HCT116 (cell line): Measurements from ENCODE around the gene SETDB1. TPM values are rescaled to one million over a fixed set of nuclear protein-coding genes. Genes with fewer than 3 reads are reported as not detected.

Experiments used
- ATAC-seq: fragments of 200-7000 bp; cut with Tn5 transposase; 2 replicates; pipeline ENCODE4 v1.9.1; 2020; ENCODE audit warnings: mild to moderate bottlenecking, moderate library complexity
- BruUV-seq: library from RNA; stranded (reverse); fragments of 400-500 nt; replicated peaks from 2 replicates; lab custom pipeline; 2021; lab: Mats Ljungman, UMichigan
- CTCF ChIA-PET: fragments of 300-600 bp; sonication (Branson Sonifier 250); formaldehyde crosslinking; loops from one replicate; lab custom pipeline; 2021; ENCODE audit warnings: antibody characterized with exemption; lab: Charles Lee
- POLR2A ChIA-PET: fragments of 300-600, 350-600 bp; sonication (Branson Sonifier 250); formaldehyde crosslinking; loops from one replicate; lab custom pipeline; 2021; ENCODE audit warnings: antibody characterized with exemption; lab: Charles Lee
- RAD21 ChIA-PET, 2 experiments: fragments of 300-600 bp; sonication (Branson Sonifier 250); formaldehyde crosslinking; loops; one replicate each; lab custom pipeline; 2023; ENCODE audit warnings: low total read pairs in 2 of 2; ENCODE audit not compliant: uncharacterized antibody in 2 of 2, unreplicated experiment in 2 of 2, low non-redundant PET in 1 of 2; lab: Charles Lee
- DNase-seq: peaks from one replicate; pipeline ENCODE4 v3.0.0-alpha.2; 2010; ENCODE audit warnings: low read depth, low spot score
- H2AFZ ChIP-seq: fragments of 200-600 bp; shearing (Covaris generic), sonication (generic); 2 replicates; pipeline ENCODE4 v1.6.1; 2017; ENCODE audit warnings: low read depth, mixed run types, mixed read lengths, antibody characterized with exemption, low read length; ENCODE audit not compliant: poor library complexity, severe bottlenecking
- H3K27ac ChIP-seq: 2 replicates; pipeline ENCODE4 v1.5.1; 2012; ENCODE audit warnings: low read depth, low read length
- H3K27me3 ChIP-seq: fragments of 200-600 bp; sonication (generic); 2 replicates; pipeline ENCODE4 v1.6.1; 2016; ENCODE audit warnings: mixed run types, low read length, mixed read lengths; ENCODE audit not compliant: insufficient read depth
- H3K36me3 ChIP-seq, 2 experiments: fragments of 200-500 bp in 1 of 2; fragments of 200-600 bp in 1 of 2; sonication (Bioruptor generic) in 1 of 2; sonication (generic) in 1 of 2; 2 replicates each; pipeline versions ENCODE4 v1.5.1 to v1.6.1; 2014 to 2016; ENCODE audit warnings: low read length in 2 of 2, inconsistent platforms in 1 of 2, mixed read lengths in 1 of 2, mixed run types in 1 of 2; ENCODE audit not compliant: insufficient read depth in 2 of 2, control insufficient read depth in 1 of 2
- H3K4me1 ChIP-seq, 2 experiments: fragments of 200-600 bp in 1 of 2; sonication (generic) in 1 of 2; 2 replicates each; pipeline versions ENCODE4 v1.5.1 to v1.6.1; 2012 to 2017; ENCODE audit warnings: low read length in 2 of 2, inconsistent platforms in 1 of 2, mild to moderate bottlenecking in 1 of 2, mixed read lengths in 1 of 2, mixed run types in 1 of 2, moderate library complexity in 1 of 2; ENCODE audit not compliant: insufficient read depth in 2 of 2, control insufficient read depth in 1 of 2
- H3K4me2 ChIP-seq: fragments of 200-600 bp; sonication (generic); 2 replicates; pipeline ENCODE4 v1.6.1; 2017; ENCODE audit warnings: mixed run types, low read length, mixed read lengths
- H3K4me3 ChIP-seq, 2 experiments: fragments of 200-600 bp in 1 of 2; sonication (generic) in 1 of 2; replicated peaks in 1 of 2; 2 replicates each; pipeline ENCODE4 v1.5.1; 2011 to 2016; ENCODE audit warnings: low read length in 2 of 2, control low read depth in 1 of 2, low read depth in 1 of 2, mild to moderate bottlenecking in 1 of 2, mixed read lengths in 1 of 2, mixed run types in 1 of 2
- H3K79me2 ChIP-seq: fragments of 200-600 bp; sonication (generic); 2 replicates; pipeline ENCODE4 v1.6.1; 2017; ENCODE audit warnings: mild to moderate bottlenecking, mixed run types, low read length, moderate library complexity, mixed read lengths; ENCODE audit not compliant: insufficient read depth
- H3K9ac ChIP-seq: fragments of 200-600 bp; sonication (generic); 2 replicates; pipeline ENCODE4 v1.6.1; 2016; ENCODE audit warnings: low read length, mixed read lengths
- H3K9me2 ChIP-seq: fragments of 200-600 bp; sonication (generic), shearing (Covaris generic); 2 replicates; pipeline ENCODE4 v1.6.1; 2017; ENCODE audit warnings: mixed run types, mild to moderate bottlenecking, moderate library complexity; ENCODE audit not compliant: insufficient read depth
- H3K9me3 ChIP-seq, 2 experiments: fragments of 200-500 bp in 1 of 2; fragments of 200-600 bp in 1 of 2; sonication (Bioruptor generic) in 1 of 2; sonication (generic) in 1 of 2; 2 replicates each; pipeline ENCODE4 v1.6.1; 2014 to 2017; ENCODE audit warnings: low read length in 2 of 2, mixed read lengths in 2 of 2, inconsistent platforms in 1 of 2, low read depth in 1 of 2, mild to moderate bottlenecking in 1 of 2, mixed run types in 1 of 2, moderate library complexity in 1 of 2; ENCODE audit not compliant: control insufficient read depth in 1 of 2, insufficient read depth in 1 of 2
- H4K20me1 ChIP-seq: fragments of 200-600 bp; sonication (generic), shearing (Covaris generic); 2 replicates; pipeline ENCODE4 v1.6.1; 2017; ENCODE audit warnings: mixed run types, mild to moderate bottlenecking, moderate library complexity; ENCODE audit not compliant: insufficient read depth
- ELF1 ChIP-seq: IDR thresholded peaks from 2 replicates; pipeline ENCODE4 v1.6.1; 2012; ENCODE audit warnings: low read depth, borderline replicate concordance
- EZH2 ChIP-seq: fragments of 200-600 bp; sonication (generic); IDR thresholded peaks from 2 replicates; pipeline ENCODE4 v1.6.1; 2017; ENCODE audit warnings: antibody characterized with exemption, mixed run types
- EZH2phosphoT487 ChIP-seq: fragments of 200-600 bp; IDR thresholded peaks from 2 replicates; pipeline ENCODE4 v1.6.1; 2018; ENCODE audit warnings: antibody characterized with exemption, borderline replicate concordance
- FOSL1 ChIP-seq: IDR thresholded peaks from 2 replicates; pipeline ENCODE4 v1.6.1; 2012; ENCODE audit warnings: low read depth
- JUND ChIP-seq: IDR thresholded peaks from 2 replicates; pipeline ENCODE4 v1.6.1; 2012
- POLR2AphosphoS5 ChIP-seq: IDR thresholded peaks from 2 replicates; pipeline ENCODE4 v1.6.1; 2011; ENCODE audit warnings: mild to moderate bottlenecking, low read depth, low read length, moderate library complexity
- YY1 ChIP-seq: IDR thresholded peaks from 2 replicates; pipeline ENCODE4 v1.6.1; 2011; ENCODE audit warnings: low read length, low read depth, moderate library complexity, mild to moderate bottlenecking; ENCODE audit not compliant: insufficient replicate concordance; ENCODE audit errors: extremely low read depth
- ZFX ChIP-seq: fragments of 450-650 bp; IDR thresholded peaks from 2 replicates; pipeline ENCODE4 v1.6.1; 2017
- intact Hi-C: fragments of 100-400 bp; cut with micrococcal nuclease; formaldehyde crosslinking; loops from 2 replicates; pipeline ENCODE4 v1.10.0; 2022
- total RNA-seq: library from RNA; stranded (reverse); gene quantifications from one replicate; pipeline ENCODE4 v1.2.1, GENCODE V29; 2021; ENCODE audit not compliant: unreplicated experiment
- TF ChIP-seq, protein P1 (sequence below), 3 experiments: fragments of 200-600 bp in 1 of 3; sonication (generic) in 1 of 3; IDR thresholded peaks in 2 of 3; conservative IDR thresholded peaks in 1 of 3; 2 replicates each; pipeline ENCODE4 v1.5.1; 2012 to 2017; ENCODE audit warnings: low read depth in 2 of 3, low read length in 2 of 3, antibody characterized with exemption in 1 of 3, borderline replicate concordance in 1 of 3, control low read depth in 1 of 3, mild to moderate bottlenecking in 1 of 3, mixed read lengths in 1 of 3, mixed run types in 1 of 3, moderate library complexity in 1 of 3; ENCODE audit not compliant: insufficient read depth in 1 of 3
- TF ChIP-seq, protein P2 (sequence below): IDR thresholded peaks from 2 replicates; pipeline ENCODE4 v1.6.1; 2012
- TF ChIP-seq, protein P3 (sequence below): IDR thresholded peaks from 2 replicates; pipeline ENCODE4 v1.6.1; 2012

The SETDB1 gene
- total RNA-seq, 1 experiment from 2014 or later = 54.3 TPM

DNA sequence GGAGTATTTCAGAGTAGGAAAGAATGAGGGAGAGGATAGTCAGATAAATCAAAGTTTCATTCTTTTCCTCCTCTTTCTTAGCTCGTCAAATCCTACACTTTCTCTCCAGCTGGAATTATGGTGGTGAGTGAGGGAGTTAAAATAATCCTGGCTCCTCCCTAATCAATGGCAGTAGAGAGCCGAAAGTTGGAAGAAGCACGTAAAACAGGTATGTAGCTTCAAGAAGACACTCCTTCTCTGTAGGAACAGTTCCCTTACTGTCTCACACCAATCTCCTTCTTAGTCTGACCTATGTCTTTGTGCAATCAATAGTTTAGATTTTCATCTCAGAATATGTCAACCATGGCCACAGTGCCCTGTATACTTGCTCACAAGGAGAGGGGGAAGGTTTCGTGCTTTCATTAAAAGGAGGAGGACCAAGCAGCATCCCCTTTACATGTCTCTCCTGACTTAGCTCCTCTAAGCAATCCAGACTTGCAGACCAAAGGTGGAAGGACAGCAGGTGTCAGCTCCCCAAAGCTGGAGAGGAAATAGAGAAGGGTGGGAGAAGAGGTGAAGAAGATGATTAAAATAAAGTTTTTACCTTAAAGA, 79.7 kb downstream of the SETDB1 start:
- Histone ChIP-seq H3K9me2 (no peaks in the 10 kb centered on the region), H3K4me1 (peaks cover 13 to 35% of the 10 kb centered on the region in 2 experiments; a peak in 3 of 4 replicates), H3K9ac (no peak overlapping the region), H3K79me2 (peaks cover 16% of the 10 kb centered on the region), H3K36me3 (no peaks in the 10 kb centered on the region), H3K27me3 (no peaks in the 10 kb centered on the region), H3K4me2 (no peak overlapping the region), H3K4me3 (no peak overlapping the region), H3K9me3 (no peaks in the 10 kb centered on the region), H4K20me1 (no peaks in the 10 kb centered on the region), H3K27ac (0 out of 2 replicates have a peak overlapping the region, but pooled peaks have one; percentile 41), H2AFZ (no peak overlapping the region)
- ChIA-PET POLR2A (interaction anchor here (1.4 to 1.9 kb wide), 2 partner anchors 10 to 25 kb away, joined by 4 to 5 read pairs; no protein-coding TSS in a partner anchor), CTCF (interaction anchor here (1.1 to 2.8 kb wide), 5 partner anchors 10 to 750 kb away, joined by 3 to 24 read pairs (median 4); no protein-coding TSS in a partner anchor), RAD21 (interaction anchor here (0.6 kb wide), 2 partner anchors 49 to 129 kb away, joined by 3 read pairs; partner anchors contain the start of gene ARNT (in 1 of the 2))
- intact Hi-C loops = loop anchor here (5.0 kb wide), 1 partner anchor 444 kb away; no protein-coding TSS in a partner anchor
- BruUV-seq = no TSS peak
- no peak for TF ChIP-seq POLR2AphosphoS5
- no peak for TF ChIP-seq JUND
- TF ChIP-seq EZH2phosphoT487 = no peak
- TF ChIP-seq, protein P1, sequence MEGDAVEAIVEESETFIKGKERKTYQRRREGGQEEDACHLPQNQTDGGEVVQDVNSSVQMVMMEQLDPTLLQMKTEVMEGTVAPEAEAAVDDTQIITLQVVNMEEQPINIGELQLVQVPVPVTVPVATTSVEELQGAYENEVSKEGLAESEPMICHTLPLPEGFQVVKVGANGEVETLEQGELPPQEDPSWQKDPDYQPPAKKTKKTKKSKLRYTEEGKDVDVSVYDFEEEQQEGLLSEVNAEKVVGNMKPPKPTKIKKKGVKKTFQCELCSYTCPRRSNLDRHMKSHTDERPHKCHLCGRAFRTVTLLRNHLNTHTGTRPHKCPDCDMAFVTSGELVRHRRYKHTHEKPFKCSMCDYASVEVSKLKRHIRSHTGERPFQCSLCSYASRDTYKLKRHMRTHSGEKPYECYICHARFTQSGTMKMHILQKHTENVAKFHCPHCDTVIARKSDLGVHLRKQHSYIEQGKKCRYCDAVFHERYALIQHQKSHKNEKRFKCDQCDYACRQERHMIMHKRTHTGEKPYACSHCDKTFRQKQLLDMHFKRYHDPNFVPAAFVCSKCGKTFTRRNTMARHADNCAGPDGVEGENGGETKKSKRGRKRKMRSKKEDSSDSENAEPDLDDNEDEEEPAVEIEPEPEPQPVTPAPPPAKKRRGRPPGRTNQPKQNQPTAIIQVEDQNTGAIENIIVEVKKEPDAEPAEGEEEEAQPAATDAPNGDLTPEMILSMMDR (IDR thresholded peaks at IDR 0.05 in 2 of 3, conservative IDR thresholded peaks at IDR 0.05 in 1 of 3; ENCODE audit: borderline replicate concordance in 1 of 3, insufficient read depth in 1 of 3, low read depth in 2 of 3, low read length in 2 of 3) = no peak
- no peak for TF ChIP-seq ELF1
- TF ChIP-seq YY1 = no peak
- TF ChIP-seq, protein P2, sequence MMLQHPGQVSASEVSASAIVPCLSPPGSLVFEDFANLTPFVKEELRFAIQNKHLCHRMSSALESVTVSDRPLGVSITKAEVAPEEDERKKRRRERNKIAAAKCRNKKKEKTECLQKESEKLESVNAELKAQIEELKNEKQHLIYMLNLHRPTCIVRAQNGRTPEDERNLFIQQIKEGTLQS = no peak
- no peak for TF ChIP-seq EZH2
- TF ChIP-seq ZFX = no peak
- TF ChIP-seq, protein P3, sequence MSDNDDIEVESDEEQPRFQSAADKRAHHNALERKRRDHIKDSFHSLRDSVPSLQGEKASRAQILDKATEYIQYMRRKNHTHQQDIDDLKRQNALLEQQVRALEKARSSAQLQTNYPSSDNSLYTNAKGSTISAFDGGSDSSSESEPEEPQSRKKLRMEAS = no peak
- no peak for TF ChIP-seq FOSL1
- ATAC-seq (no peak), DNase-seq (no peak)
